ENCODE measurements around the gene FASTK.

Gene FASTK

GRCh38 chr7:151080522-151081169 lies at the start of gene FASTK:
Gene FASTK, minus strand, starts transcription at chr7:151080809. Its CDS starts 43 bp downstream, at chr7:151080766.
- TF ChIP-seq GATA3 (IDR thresholded peaks at IDR 0.05; ENCODE audit: low read depth, low read length) (no peak), GATA2 (IDR thresholded peaks at IDR 0.05; ENCODE audit: low read depth, low read length) (no peak; the same call in 1 of the 2 replicates)

- TF ChIP-seq GATA2 (IDR thresholded peaks at IDR 0.05; ENCODE audit: low read depth, low read length) (no peak), GATA3 (IDR thresholded peaks at IDR 0.05; ENCODE audit: low read depth, low read length) (no peak)
Observed at GRCh38 chr7:151129960-151130591, 49.5 kb upstream of the FASTK start.

- TF ChIP-seq GATA2 (IDR thresholded peaks at IDR 0.05; ENCODE audit: low read depth, low read length) (no peak), GATA3 (IDR thresholded peaks at IDR 0.05; ENCODE audit: low read depth, low read length) (no peak)
Observed at GRCh38 chr7:151129117-151129959, 48.7 kb upstream of the FASTK start.

- TF ChIP-seq GATA3 (IDR thresholded peaks at IDR 0.05; ENCODE audit: low read depth, low read length) (no peak), GATA2 (IDR thresholded peaks at IDR 0.05; ENCODE audit: low read depth, low read length) (no peak)
Observed at GRCh38 chr7:151128716-151129115, 48.1 kb upstream of the FASTK start.

- TF ChIP-seq GATA3 (IDR thresholded peaks at IDR 0.05; ENCODE audit: low read depth, low read length) (no peak), GATA2 (IDR thresholded peaks at IDR 0.05; ENCODE audit: low read depth, low read length) (no peak)
Observed at GRCh38 chr7:151128144-151128543, 47.5 kb upstream of the FASTK start.

- no peak for TF ChIP-seq GATA2 (IDR thresholded peaks at IDR 0.05; ENCODE audit: low read depth, low read length)
- TF ChIP-seq GATA3 (IDR thresholded peaks at IDR 0.05; ENCODE audit: low read depth, low read length) = no peak
Observed at GRCh38 chr7:151126491-151127137, 46.0 kb upstream of the FASTK start.

GRCh38 chr7:151125846-151126481 lies 45.4 kb upstream of the FASTK start:
- no peak for TF ChIP-seq GATA2 (IDR thresholded peaks at IDR 0.05; ENCODE audit: low read depth, low read length)

- TF ChIP-seq GATA3 (IDR thresholded peaks at IDR 0.05; ENCODE audit: low read depth, low read length) = no peak
- no peak for TF ChIP-seq GATA2 (IDR thresholded peaks at IDR 0.05; ENCODE audit: low read depth, low read length)
Observed at GRCh38 chr7:151125470-151125845, 44.8 kb upstream of the FASTK start.

GRCh38 chr7:151124899-151125399 lies 44.3 kb upstream of the FASTK start:
- no peak for TF ChIP-seq GATA3 (IDR thresholded peaks at IDR 0.05; ENCODE audit: low read depth, low read length)
- TF ChIP-seq GATA2 (IDR thresholded peaks at IDR 0.05; ENCODE audit: low read depth, low read length) = no peak

GRCh38 chr7:151124481-151124880 lies 43.9 kb upstream of the FASTK start:
- TF ChIP-seq GATA2 (IDR thresholded peaks at IDR 0.05; ENCODE audit: low read depth, low read length) = no peak
- TF ChIP-seq GATA3 (IDR thresholded peaks at IDR 0.05; ENCODE audit: low read depth, low read length) = no peak

- TF ChIP-seq GATA2 (IDR thresholded peaks at IDR 0.05; ENCODE audit: low read depth, low read length) = no peak
- TF ChIP-seq GATA3 (IDR thresholded peaks at IDR 0.05; ENCODE audit: low read depth, low read length) = no peak
Observed at GRCh38 chr7:151123822-151124464, 43.3 kb upstream of the FASTK start.

- no peak for TF ChIP-seq GATA2 (IDR thresholded peaks at IDR 0.05; ENCODE audit: low read depth, low read length)
- no peak for TF ChIP-seq GATA3 (IDR thresholded peaks at IDR 0.05; ENCODE audit: low read depth, low read length)
Observed at GRCh38 chr7:151123158-151123821, 42.7 kb upstream of the FASTK start.

GRCh38 chr7:151122796-151123157 lies 42.2 kb upstream of the FASTK start:
- no peak for TF ChIP-seq GATA2 (IDR thresholded peaks at IDR 0.05; ENCODE audit: low read depth, low read length)
- no peak for TF ChIP-seq GATA3 (IDR thresholded peaks at IDR 0.05; ENCODE audit: low read depth, low read length)

All from SH-SY5Y (cell line).